Glutamatergic neuron (in vitro differentiated cells): ENCODE measurements around the gene BMPR1A. TPM values are rescaled to one million over a fixed set of nuclear protein-coding genes. Genes with fewer than 3 reads are reported as not detected.
"Not testable (repeated sequence)": the region's sequence is repeated elsewhere in the genome, so short reads cannot be mapped to it uniquely, and the experiment has no call there.

Experiments
- DNase-seq: peaks from one replicate; pipeline ENCODE4 v3.0.0; 2022
- H3K27ac Mint-ChIP-seq: one replicate; pipeline ENCODE4 v1.8.0; 2020; ENCODE audit warnings: mild to moderate bottlenecking, mixed read lengths, inconsistent platforms; ENCODE audit not compliant: unreplicated experiment
- H3K27me3 Mint-ChIP-seq: one replicate; pipeline ENCODE4 v1.8.0; 2020; ENCODE audit warnings: mild to moderate bottlenecking, moderate library complexity, mixed read lengths, inconsistent platforms; ENCODE audit not compliant: unreplicated experiment
- H3K36me3 Mint-ChIP-seq: one replicate; pipeline ENCODE4 v1.8.0; 2020; ENCODE audit warnings: mild to moderate bottlenecking, mixed read lengths, inconsistent platforms; ENCODE audit not compliant: unreplicated experiment
- H3K4me1 Mint-ChIP-seq: one replicate; pipeline ENCODE4 v1.8.0; 2020; ENCODE audit warnings: mild to moderate bottlenecking, low read depth, mixed read lengths, inconsistent platforms; ENCODE audit not compliant: unreplicated experiment
- H3K4me3 Mint-ChIP-seq: one replicate; pipeline ENCODE4 v1.8.0; 2020; ENCODE audit warnings: mild to moderate bottlenecking, mixed read lengths, inconsistent platforms; ENCODE audit not compliant: unreplicated experiment
- H3K9me3 Mint-ChIP-seq: one replicate; pipeline ENCODE4 v1.8.0; 2020; ENCODE audit warnings: mild to moderate bottlenecking, moderate library complexity, mixed read lengths, inconsistent platforms; ENCODE audit not compliant: unreplicated experiment
- CTCF ChIP-seq: fragments of 200-600 bp; sonication (generic); IDR thresholded peaks from one replicate; pipeline ENCODE4 v1.5.0; 2021; ENCODE audit not compliant: partially characterized antibody, unreplicated experiment
- total RNA-seq: library from RNA; stranded (reverse); fragmentation: NEBNext Ultra II Directional; extraction: Animal tissue kit (Norgen Biotek cat#: 25700); gene quantifications from one replicate; pipeline ENCODE4 v1.2.1, GENCODE V29; 2021; ENCODE audit not compliant: unreplicated experiment

Gene BMPR1A
- total RNA-seq, 1 donor from 2014 or later, result 27.7 TPM

DNA sequence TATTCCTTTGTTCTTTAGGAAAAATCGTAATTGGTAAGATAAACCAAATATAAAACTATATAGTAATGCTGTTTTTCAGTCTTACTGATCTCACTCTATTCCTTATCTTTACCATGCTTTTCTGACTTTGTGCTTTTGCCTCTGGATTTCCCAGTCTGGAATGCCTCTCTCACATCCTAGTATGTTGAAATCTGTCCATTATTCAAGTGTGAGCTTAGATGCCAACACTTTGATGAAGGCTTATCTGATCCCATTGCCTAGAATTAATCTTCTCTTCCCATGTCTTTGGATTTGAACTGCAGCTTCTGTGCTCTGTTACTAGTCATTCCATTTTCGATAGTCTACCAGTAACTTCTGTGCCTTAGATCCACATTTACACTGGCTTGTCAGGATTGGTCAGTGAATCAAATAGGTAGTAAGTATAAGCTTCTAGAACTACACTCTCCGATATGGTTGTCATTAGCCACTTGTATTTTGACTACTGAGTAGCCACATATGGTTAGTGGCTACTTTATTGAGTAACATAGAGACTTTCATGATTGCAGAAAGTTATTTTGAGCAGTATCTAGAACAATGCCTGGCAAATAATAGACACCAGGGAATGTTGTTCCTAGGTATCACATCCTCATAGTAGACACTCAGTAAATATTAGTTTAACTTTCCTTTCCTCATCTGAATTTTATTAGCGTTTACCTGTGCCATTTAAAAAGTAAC, 92.9 kb downstream of the BMPR1A start:
- DNase-seq, result no peak
- Mint-ChIP-seq H3K9me3 (no peaks in the 10 kb centered on the region), H3K4me1 (peaks cover 3% of the 10 kb centered on the region), H3K27me3 (no peaks in the 10 kb centered on the region), H3K36me3 (no peaks in the 10 kb centered on the region), H3K27ac (no peak overlapping the region), H3K4me3 (no peak overlapping the region)
- no peak for TF ChIP-seq CTCF

DNA sequence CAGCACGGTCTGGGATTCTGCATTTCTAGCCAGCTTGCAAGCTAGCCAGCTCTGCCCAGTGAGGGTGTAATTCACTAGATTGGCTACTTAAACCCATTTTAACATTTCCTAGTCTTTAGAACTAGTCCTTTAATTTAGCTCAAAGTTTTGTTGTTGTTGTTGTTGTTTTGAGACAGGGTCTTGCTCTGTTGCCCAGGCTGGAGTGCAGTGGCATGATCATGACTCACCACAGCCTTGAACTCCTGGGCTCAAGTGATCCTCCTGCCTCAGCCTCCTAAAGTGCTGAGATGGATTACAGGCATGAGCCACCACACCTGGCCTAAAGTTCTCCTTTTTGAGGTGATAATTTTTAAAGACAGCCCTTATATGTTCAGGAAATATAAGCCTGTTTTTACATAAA, 94.1 kb downstream of the BMPR1A start:
- Mint-ChIP-seq H3K4me1 (peaks cover 3% of the 10 kb centered on the region), H3K36me3 (no peaks in the 10 kb centered on the region), H3K27ac (no peak overlapping the region), H3K9me3 (no peaks in the 10 kb centered on the region), H3K4me3 (no peak overlapping the region), H3K27me3 (no peaks in the 10 kb centered on the region)
- no peak for DNase-seq
- TF ChIP-seq CTCF, result no peak

GRCh38 chr10:86851328-86852207, 95.1 kb downstream of the BMPR1A start:
- Mint-ChIP-seq H3K36me3 (no peaks in the 10 kb centered on the region), H3K9me3 (no peaks in the 10 kb centered on the region), H3K4me1 (peaks cover 3% of the 10 kb centered on the region), H3K27me3 (no peaks in the 10 kb centered on the region), H3K4me3 (no peak overlapping the region), H3K27ac (no peak overlapping the region)
- no peak for DNase-seq
- TF ChIP-seq CTCF, result no peak

DNA sequence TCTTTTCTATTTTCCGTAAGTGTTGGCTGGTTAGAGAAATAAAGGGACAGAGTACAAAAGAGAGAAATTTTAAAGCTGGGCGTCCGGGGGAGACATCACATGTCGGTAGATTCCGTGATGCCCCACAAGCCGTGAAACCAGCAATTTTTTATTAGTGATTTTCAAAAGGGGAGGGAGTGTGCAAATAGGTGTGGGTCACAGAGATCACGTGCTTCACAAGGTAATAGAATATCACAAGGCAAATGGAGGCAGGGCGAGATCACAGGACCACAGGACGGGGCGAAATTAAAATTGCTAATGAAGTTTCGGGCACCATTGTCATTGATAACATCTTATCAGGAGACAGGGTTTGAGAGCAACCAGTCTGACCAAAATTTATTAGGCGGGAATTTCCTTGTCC, 97.2 kb downstream of the BMPR1A start:
- H3K4me1 Mint-ChIP-seq, H3K27me3 Mint-ChIP-seq, H3K27ac Mint-ChIP-seq, H3K4me3 Mint-ChIP-seq, H3K9me3 Mint-ChIP-seq, DNase-seq, H3K36me3 Mint-ChIP-seq: not testable (repeated sequence)

GRCh38 chr10:86855513-86855912, 99.1 kb downstream of the BMPR1A start:
- no peak for TF ChIP-seq CTCF
- no peaks in the 10 kb centered on the region for H3K36me3 Mint-ChIP-seq
- H3K4me1 Mint-ChIP-seq, result peaks cover 3% of the 10 kb centered on the region
- H3K27ac Mint-ChIP-seq, result no peak overlapping the region
- no peaks in the 10 kb centered on the region for H3K27me3 Mint-ChIP-seq
- H3K9me3 Mint-ChIP-seq, result no peaks in the 10 kb centered on the region
- no peak overlapping the region for H3K4me3 Mint-ChIP-seq
- no peak for DNase-seq
